ENCODE results near the gene ENTREP3. TPM values are rescaled to one million over a fixed set of nuclear protein-coding genes. Genes with fewer than 3 reads are reported as not detected.
"Not testable (repeated sequence)": the region's sequence is repeated elsewhere in the genome, so short reads cannot be mapped to it uniquely, and the experiment has no call there.

ENTREP3 gene
- total and polyA plus RNA-seq, 2 experiments from 2014 or later: 8.8 to 27.1 TPM

DNA sequence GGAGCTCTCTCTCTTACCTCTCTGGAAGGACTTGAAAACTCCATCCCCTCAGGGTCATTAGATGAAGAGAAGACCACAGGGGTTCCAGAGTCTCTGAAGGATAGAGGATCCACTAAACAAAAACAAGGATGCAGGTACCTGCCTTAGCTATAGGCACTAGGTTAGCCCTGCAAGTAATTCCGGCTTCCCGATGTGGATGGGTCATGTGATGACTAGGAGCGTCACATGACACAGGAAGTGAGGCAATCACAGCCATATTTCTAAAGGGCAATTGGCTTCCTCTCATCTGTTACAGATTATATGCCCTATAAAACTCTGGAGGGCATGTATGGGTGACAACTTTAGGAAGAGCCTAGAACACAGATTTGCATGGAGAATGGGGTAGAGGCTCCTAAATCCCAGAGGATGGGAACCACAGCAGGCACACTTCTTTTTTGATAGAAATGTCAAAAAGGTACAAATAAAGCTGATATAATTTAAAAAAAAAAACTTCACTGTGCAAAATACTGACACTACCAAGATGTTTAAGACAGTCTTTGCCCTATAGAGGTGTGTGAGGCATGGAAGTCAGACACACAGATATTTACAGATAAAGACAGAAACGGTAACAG lies 14.1 kb downstream of the ENTREP3 start:
- no peaks in the 10 kb centered on the region for H3K36me3 ChIP-seq (replicated peaks; ENCODE audit: insufficient read depth, low read depth)
- peak overlapping the region; percentile 30 for H3K4me3 ChIP-seq
- DNase-seq (ENCODE audit: low spot score): peak; percentile 87
- H3K4me2 ChIP-seq: peak overlapping the region; percentile 76
- H3K79me2 ChIP-seq: peaks cover 11% of the 10 kb centered on the region
- peaks cover 15% of the 10 kb centered on the region for H3K4me1 ChIP-seq (ENCODE audit: insufficient read depth)
- H3K9me2 ChIP-seq (replicated peaks; ENCODE audit: insufficient read depth): no peaks in the 10 kb centered on the region
- H4K20me1 ChIP-seq (ENCODE audit: insufficient read depth, poor library complexity, severe bottlenecking): no peaks in the 10 kb centered on the region
- H2AFZ ChIP-seq: peak overlapping the region; percentile 29
- H3K27ac ChIP-seq: no peak overlapping the region
- WGBS (ENCODE audit: low lambda C conversion rate, missing lambda C conversion rate): 21% methylated on average over 4 of the region's 4 CpGs
- H3K27me3 ChIP-seq: no peaks in the 10 kb centered on the region
- TF ChIP-seq EZH2phosphoT487 (IDR thresholded peaks at IDR 0.05; ENCODE audit: low read depth, severe bottlenecking, unreplicated experiment) (no peak), EZH2 (IDR thresholded peaks at IDR 0.05; ENCODE audit: borderline replicate concordance) (no peak)
- TF ChIP-seq, protein P1, sequence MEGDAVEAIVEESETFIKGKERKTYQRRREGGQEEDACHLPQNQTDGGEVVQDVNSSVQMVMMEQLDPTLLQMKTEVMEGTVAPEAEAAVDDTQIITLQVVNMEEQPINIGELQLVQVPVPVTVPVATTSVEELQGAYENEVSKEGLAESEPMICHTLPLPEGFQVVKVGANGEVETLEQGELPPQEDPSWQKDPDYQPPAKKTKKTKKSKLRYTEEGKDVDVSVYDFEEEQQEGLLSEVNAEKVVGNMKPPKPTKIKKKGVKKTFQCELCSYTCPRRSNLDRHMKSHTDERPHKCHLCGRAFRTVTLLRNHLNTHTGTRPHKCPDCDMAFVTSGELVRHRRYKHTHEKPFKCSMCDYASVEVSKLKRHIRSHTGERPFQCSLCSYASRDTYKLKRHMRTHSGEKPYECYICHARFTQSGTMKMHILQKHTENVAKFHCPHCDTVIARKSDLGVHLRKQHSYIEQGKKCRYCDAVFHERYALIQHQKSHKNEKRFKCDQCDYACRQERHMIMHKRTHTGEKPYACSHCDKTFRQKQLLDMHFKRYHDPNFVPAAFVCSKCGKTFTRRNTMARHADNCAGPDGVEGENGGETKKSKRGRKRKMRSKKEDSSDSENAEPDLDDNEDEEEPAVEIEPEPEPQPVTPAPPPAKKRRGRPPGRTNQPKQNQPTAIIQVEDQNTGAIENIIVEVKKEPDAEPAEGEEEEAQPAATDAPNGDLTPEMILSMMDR (IDR thresholded peaks at IDR 0.05; ENCODE audit: poor library complexity): no peak
- no peaks in the 10 kb centered on the region for H3K9me3 ChIP-seq (ENCODE audit: low read depth)

DNA sequence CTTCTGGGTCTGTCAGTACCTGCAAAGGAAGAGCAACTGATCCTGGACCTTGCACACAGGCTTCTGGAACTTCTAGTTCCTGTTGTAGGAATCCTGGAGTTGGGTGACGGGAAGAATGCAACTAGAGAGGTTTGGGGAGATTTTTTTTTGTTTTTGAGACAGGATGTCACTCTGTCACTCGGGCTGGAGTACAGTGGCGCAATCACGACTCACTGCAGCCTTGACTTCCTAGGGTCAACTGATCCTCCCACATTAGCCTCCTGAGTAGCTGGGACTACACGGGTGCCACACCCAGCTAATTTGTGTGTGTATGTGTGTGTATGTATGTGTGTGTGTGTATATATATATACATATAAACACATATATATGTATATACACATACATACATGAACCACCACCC lies 18.8 kb downstream of the ENTREP3 start:
- TF ChIP-seq EZH2 (IDR thresholded peaks at IDR 0.05; ENCODE audit: borderline replicate concordance) (no peak), EZH2phosphoT487 (IDR thresholded peaks at IDR 0.05; ENCODE audit: low read depth, severe bottlenecking, unreplicated experiment) (no peak)
- TF ChIP-seq, protein P1 (IDR thresholded peaks at IDR 0.05; ENCODE audit: poor library complexity): no peak
- Histone ChIP-seq H3K4me2 (no peak overlapping the region), H3K79me2 (no peaks in the 10 kb centered on the region), H3K4me1 (ENCODE audit: insufficient read depth) (no peaks in the 10 kb centered on the region), H3K36me3 (replicated peaks; ENCODE audit: insufficient read depth, low read depth) (no peaks in the 10 kb centered on the region), H2AFZ (no peak overlapping the region), H3K9me3 (ENCODE audit: low read depth) (no peaks in the 10 kb centered on the region), H3K27me3 (no peaks in the 10 kb centered on the region), H3K9me2 (replicated peaks; ENCODE audit: insufficient read depth) (no peaks in the 10 kb centered on the region), H3K27ac (no peak overlapping the region), H3K4me3 (no peak overlapping the region), H4K20me1 (ENCODE audit: insufficient read depth, poor library complexity, severe bottlenecking) (no peaks in the 10 kb centered on the region)
- 90% methylated on average over 5 of the region's 5 CpGs for WGBS (ENCODE audit: low lambda C conversion rate, missing lambda C conversion rate)
- no peak for DNase-seq (ENCODE audit: low spot score)

DNA sequence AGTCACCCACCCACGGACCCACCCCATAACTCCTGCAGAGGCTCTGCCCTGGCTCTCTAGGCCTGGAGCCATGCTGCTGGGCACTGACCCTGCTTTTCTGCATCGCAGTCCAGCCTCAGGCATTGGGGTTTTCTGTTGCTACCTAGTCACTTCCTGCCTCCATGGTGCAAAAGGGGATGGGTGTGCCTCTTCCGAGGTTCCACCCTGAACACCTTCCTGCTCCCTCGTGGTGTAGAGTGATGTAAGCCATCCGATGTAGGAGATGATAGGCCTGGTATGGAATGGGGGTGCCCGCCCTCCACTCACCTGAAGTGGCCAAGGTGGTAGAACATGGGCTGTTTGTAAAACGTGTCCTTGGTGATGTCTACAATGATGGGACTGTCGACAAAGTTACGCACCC lies 19.9 kb downstream of the ENTREP3 start:
- H3K4me1 ChIP-seq (ENCODE audit: insufficient read depth); H2AFZ ChIP-seq; H4K20me1 ChIP-seq (ENCODE audit: insufficient read depth, poor library complexity, severe bottlenecking); DNase-seq (ENCODE audit: low spot score); H3K36me3 ChIP-seq (replicated peaks; ENCODE audit: insufficient read depth, low read depth); H3K4me3 ChIP-seq; H3K4me2 ChIP-seq; H3K79me2 ChIP-seq; H3K9me2 ChIP-seq (replicated peaks; ENCODE audit: insufficient read depth); H3K27me3 ChIP-seq; H3K9me3 ChIP-seq (ENCODE audit: low read depth); H3K27ac ChIP-seq: not testable (repeated sequence)
- WGBS (ENCODE audit: low lambda C conversion rate, missing lambda C conversion rate): 98% methylated on average over 7 of the region's 9 CpGs

DNA sequence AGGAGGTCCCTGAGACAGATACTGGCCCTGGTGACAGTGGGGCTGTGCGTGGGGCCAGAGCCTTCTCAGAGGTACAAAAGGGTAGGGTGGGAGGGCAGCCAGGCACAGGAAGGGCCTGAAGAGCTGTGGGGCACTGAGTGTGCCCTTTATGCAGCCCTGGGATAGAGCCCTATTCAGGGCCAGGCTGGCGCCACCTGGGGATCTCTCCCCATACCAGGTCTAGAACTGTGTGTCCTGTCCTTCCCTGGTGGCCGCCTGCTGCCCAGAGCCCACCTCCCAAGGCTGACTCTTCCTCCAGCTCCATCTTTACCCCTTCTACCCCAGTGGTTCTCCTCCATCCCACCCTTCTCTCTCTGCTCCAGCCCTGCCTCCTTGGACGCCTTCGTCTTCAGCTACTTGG lies 21.8 kb downstream of the ENTREP3 start:
- not testable (repeated sequence) for H3K4me1 ChIP-seq (ENCODE audit: insufficient read depth); DNase-seq (ENCODE audit: low spot score); H3K4me2 ChIP-seq; H3K79me2 ChIP-seq; H3K27ac ChIP-seq; H3K4me3 ChIP-seq; H3K9me3 ChIP-seq (ENCODE audit: low read depth); H3K36me3 ChIP-seq (replicated peaks; ENCODE audit: insufficient read depth, low read depth); H2AFZ ChIP-seq; H3K27me3 ChIP-seq; H4K20me1 ChIP-seq (ENCODE audit: insufficient read depth, poor library complexity, severe bottlenecking); H3K9me2 ChIP-seq (replicated peaks; ENCODE audit: insufficient read depth)
- 100% methylated on average over 1 of the region's 5 CpGs for WGBS (ENCODE audit: low lambda C conversion rate, missing lambda C conversion rate)

DNA sequence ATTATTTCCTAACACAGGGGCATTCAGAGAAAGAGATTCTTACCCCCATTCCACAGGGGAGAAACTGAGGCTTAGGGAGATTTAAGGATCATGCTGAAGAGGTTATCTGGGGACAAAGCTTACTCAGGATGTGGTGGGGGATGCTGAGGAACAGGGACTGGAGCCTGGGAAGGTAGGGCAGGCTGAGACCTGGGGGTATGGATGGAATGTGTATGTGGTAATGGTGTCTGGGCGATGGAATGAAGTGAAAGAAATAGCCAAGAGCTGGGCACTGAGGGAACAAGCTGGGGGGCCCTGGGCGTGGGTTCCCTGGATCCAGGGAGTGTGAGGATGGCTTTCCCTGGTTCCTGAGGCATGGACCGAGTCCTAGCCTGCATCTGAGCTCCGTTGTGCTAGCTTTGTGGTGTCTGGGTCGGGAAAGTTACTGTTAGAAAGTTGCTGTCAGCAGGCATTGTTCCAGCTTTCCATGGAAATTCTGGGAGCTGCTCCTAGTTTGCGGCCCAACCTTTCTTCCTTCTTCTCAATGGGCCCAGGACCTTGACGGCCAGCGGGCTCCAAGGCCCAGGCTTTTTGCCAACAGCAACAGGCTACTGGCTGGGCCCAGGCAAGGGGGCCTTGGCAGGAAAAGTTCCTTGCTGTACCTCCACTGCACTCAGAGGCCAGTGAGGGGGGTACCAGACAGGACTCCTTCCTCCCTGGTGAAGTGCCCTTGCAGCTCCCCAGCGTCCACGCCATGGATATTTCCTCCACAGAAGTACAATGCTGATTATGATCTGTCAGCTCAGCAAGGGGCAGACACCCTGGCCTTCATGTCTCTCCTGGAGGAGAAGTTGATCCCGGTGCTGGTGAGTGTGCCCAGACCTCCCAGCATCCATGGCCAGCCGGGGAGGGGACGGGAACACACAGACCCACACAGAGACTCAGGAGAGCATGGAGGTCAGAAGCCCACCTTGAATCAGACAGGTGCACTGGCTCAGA lies 23.0 kb downstream of the ENTREP3 start:
- DNase-seq (ENCODE audit: low spot score); H3K9me2 ChIP-seq (replicated peaks; ENCODE audit: insufficient read depth): not testable (repeated sequence)

DNA sequence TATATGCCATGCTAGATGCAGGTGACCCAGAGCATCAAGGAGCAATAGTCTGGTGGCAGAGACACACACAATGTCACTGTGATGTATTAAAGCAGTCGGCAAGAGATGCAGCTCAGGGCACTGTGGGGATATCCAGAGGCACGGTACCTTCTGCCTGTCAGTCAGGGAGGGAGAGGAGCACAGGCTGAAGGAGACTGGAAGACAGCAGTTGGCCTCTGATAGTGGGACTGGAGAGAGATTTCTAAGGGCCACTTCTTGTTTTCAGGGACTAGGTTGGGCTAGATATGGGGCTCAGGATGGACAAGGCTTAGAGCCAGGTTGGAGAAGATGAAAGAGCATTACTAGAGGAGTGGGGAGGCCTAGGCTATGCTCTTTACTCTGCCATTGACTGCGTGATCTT lies 24.0 kb downstream of the ENTREP3 start:
- not testable (repeated sequence) for H3K4me3 ChIP-seq; H3K4me2 ChIP-seq; H3K79me2 ChIP-seq; H2AFZ ChIP-seq; H4K20me1 ChIP-seq (ENCODE audit: insufficient read depth, poor library complexity, severe bottlenecking); H3K27me3 ChIP-seq; H3K9me2 ChIP-seq (replicated peaks; ENCODE audit: insufficient read depth); DNase-seq (ENCODE audit: low spot score); H3K9me3 ChIP-seq (ENCODE audit: low read depth); H3K4me1 ChIP-seq (ENCODE audit: insufficient read depth); H3K36me3 ChIP-seq (replicated peaks; ENCODE audit: insufficient read depth, low read depth); H3K27ac ChIP-seq
- 70% methylated on average over 3 of the region's 3 CpGs for WGBS (ENCODE audit: low lambda C conversion rate, missing lambda C conversion rate)

More for the DNA sequence above, 23.0 kb downstream of the ENTREP3 start:
- WGBS (ENCODE audit: low lambda C conversion rate, missing lambda C conversion rate): 85% methylated on average over 11 of the region's 13 CpGs
- H3K79me2 ChIP-seq; H3K4me2 ChIP-seq; H2AFZ ChIP-seq; H4K20me1 ChIP-seq (ENCODE audit: insufficient read depth, poor library complexity, severe bottlenecking); H3K4me1 ChIP-seq (ENCODE audit: insufficient read depth); H3K4me3 ChIP-seq; H3K27me3 ChIP-seq; H3K36me3 ChIP-seq (replicated peaks; ENCODE audit: insufficient read depth, low read depth); H3K9me3 ChIP-seq (ENCODE audit: low read depth): not testable (repeated sequence)
- H3K27ac ChIP-seq: peak overlapping the region; percentile 16
